Natural killer cell (primary cell): Measurements from ENCODE around the gene SND1. TPM values are rescaled to one million over a fixed set of nuclear protein-coding genes. Genes with fewer than 3 reads are reported as not detected.

Experiments
- ATAC-seq, 3 donors: fragments of 150-1000 bp in 2 of 3; fragments of 200-7000 bp in 1 of 3; cut with Tn5 transposase; 1 replicate in 1 of 3; 2 replicates in 2 of 3; pipeline ENCODE4 v1.10.0; 2021; ENCODE audit warnings: mild to moderate bottlenecking in 2 of 3, moderate library complexity in 2 of 3
- DNase-seq, 2 donors: peaks; one replicate each; pipeline versions ENCODE4 v3.0.0 to v3.0.0-alpha.2; 2013 to 2021; ENCODE audit warnings: mixed read lengths in 1 of 2
- H3K27ac ChIP-seq: one replicate; pipeline ENCODE4 v1.5.1; 2013; ENCODE audit warnings: mild to moderate bottlenecking, low read length
- H3K27me3 ChIP-seq: one replicate; pipeline ENCODE4 v1.6.1; 2013; ENCODE audit warnings: low read length; ENCODE audit not compliant: control insufficient read depth, insufficient read depth
- H3K36me3 ChIP-seq: one replicate; pipeline ENCODE4 v1.6.1; 2013; ENCODE audit warnings: low read length; ENCODE audit not compliant: control insufficient read depth, insufficient read depth
- H3K4me1 ChIP-seq: one replicate; pipeline ENCODE4 v1.6.1; 2013; ENCODE audit warnings: low read length; ENCODE audit not compliant: control insufficient read depth, insufficient read depth
- H3K4me3 ChIP-seq: one replicate; pipeline ENCODE4 v1.5.1; 2013; ENCODE audit warnings: low read length
- H3K9me3 ChIP-seq: one replicate; pipeline ENCODE4 v1.6.1; 2013; ENCODE audit warnings: low read length; ENCODE audit not compliant: control insufficient read depth, insufficient read depth
- H3K27ac Mint-ChIP-seq, 2 donors: one replicate each; pipeline ENCODE4 v1.8.0; 2022; ENCODE audit warnings: mild to moderate bottlenecking in 2 of 2, mixed read lengths in 2 of 2, moderate library complexity in 1 of 2
- H3K27me3 Mint-ChIP-seq, 2 donors: one replicate each; pipeline ENCODE4 v1.8.0; 2022; ENCODE audit warnings: low read depth in 2 of 2, mixed read lengths in 2 of 2
- H3K36me3 Mint-ChIP-seq: one replicate; pipeline ENCODE4 v1.8.0; 2022; ENCODE audit warnings: mixed read lengths
- H3K4me1 Mint-ChIP-seq, 2 donors: one replicate each; pipeline ENCODE4 v1.8.0; 2022; ENCODE audit warnings: mixed read lengths in 2 of 2
- H3K4me3 Mint-ChIP-seq: one replicate; pipeline ENCODE4 v1.8.0; 2022; ENCODE audit warnings: mild to moderate bottlenecking, moderate library complexity, mixed read lengths
- H3K9me3 Mint-ChIP-seq, 2 donors: one replicate each; pipeline ENCODE4 v1.8.0; 2022; ENCODE audit warnings: mixed read lengths in 2 of 2
- CTCF ChIP-seq: fragments of 200-600 bp; IDR thresholded peaks from one replicate; pipeline ENCODE4 v1.8.0; 2022; ENCODE audit warnings: antibody characterized with exemption
- WGBS: methylation state at CpG from one replicate; pipeline ENCODE4 v1.1.7; 2013; ENCODE audit warnings: missing lambda C conversion rate; ENCODE audit not compliant: insufficient coverage; 5-methylcytosine and 5-hydroxymethylcytosine counted together
- intact Hi-C: fragments of 100-400 bp; cut with micrococcal nuclease; formaldehyde crosslinking; loops from one replicate; pipeline ENCODE4 v1.14.2; 2022
- total RNA-seq, 4 donors: library from RNA; stranded (reverse); fragments of 120-200 nt in 1 of 4; gene quantifications; one replicate each; pipeline versions ENCODE4 v1.2.3 to v1.2.4, GENCODE V29; 2013 to 2022

The SND1 gene
- total RNA-seq, 3 donors from 2014 or later (not counting 1 experiment from before 2014, with no cell fraction given) = 149 to 188 (median 149) TPM

GRCh38 chr7:128030654-128031611 is 378.9 kb downstream of the SND1 start, which contains the start of gene LRRC4:
LRRC4 (minus strand) TSS chr7:128031437; CDS start chr7:128030640, 797 bp downstream.
- intact Hi-C loops = no loop called here

GRCh38 chr7:128031901-128032604 is 380.1 kb downstream of the SND1 start:
- DNase-seq (peak; percentile 36 to 76), ATAC-seq (peak; percentile 81 to 85 (median 84))
- Mint-ChIP-seq H3K4me3 (peak overlapping the region; percentile 94), H3K4me1 (peaks cover 15 to 24% of the 10 kb centered on the region in 2 donors), H3K27me3 (peaks cover 0 to 6% of the 10 kb centered on the region in 2 donors), H3K27ac (peak overlapping the region in 1 of 2 donors; percentile 77), H3K36me3 (no peaks in the 10 kb centered on the region), H3K9me3 (no peaks in the 10 kb centered on the region)
- Histone ChIP-seq H3K4me1 (peaks cover 16% of the 10 kb centered on the region), H3K27me3 (peaks cover 7% of the 10 kb centered on the region), H3K36me3 (no peaks in the 10 kb centered on the region), H3K9me3 (no peaks in the 10 kb centered on the region), H3K27ac (no peak overlapping the region), H3K4me3 (no peak overlapping the region)
- under 1% methylated on average over 84 of the region's 87 CpGs for WGBS
- TF ChIP-seq CTCF = no peak
- intact Hi-C loops = no loop called here

More at GRCh38 chr7:128030654-128031611, 378.9 kb downstream of the SND1 start, which contains the start of gene LRRC4:
- Mint-ChIP-seq H3K9me3 (no peaks in the 10 kb centered on the region), H3K27ac (peak within 1 kb of the TSS in 1 of 2 donors; percentile 77), H3K27me3 (peaks cover 0 to 6% of the 10 kb centered on the region in 2 donors), H3K4me3 (peak within 1 kb of the TSS; percentile 94), H3K36me3 (no peaks in the 10 kb centered on the region), H3K4me1 (peaks cover 15 to 28% of the 10 kb centered on the region in 2 donors)
- peak; percentile 43 to 59 (median 46) for ATAC-seq
- Histone ChIP-seq H3K27me3 (peaks cover 7% of the 10 kb centered on the region), H3K36me3 (no peaks in the 10 kb centered on the region), H3K4me1 (peaks cover 16% of the 10 kb centered on the region), H3K4me3 (peak within 1 kb of the TSS; percentile 21), H3K27ac (no peak within 1 kb of the TSS), H3K9me3 (no peaks in the 10 kb centered on the region)
- WGBS = 14% methylated on average over 81 of the region's 87 CpGs
- TF ChIP-seq CTCF = no peak
- peak; percentile 33 to 53 for DNase-seq

GRCh38 chr7:128032605-128033235 is 380.7 kb downstream of the SND1 start:
- H3K27ac ChIP-seq = no peak overlapping the region
- H3K27ac Mint-ChIP-seq = no peak overlapping the region
- no peaks in the 10 kb centered on the region for H3K36me3 ChIP-seq
- no peaks in the 10 kb centered on the region for H3K9me3 ChIP-seq
- TF ChIP-seq CTCF = no peak
- H3K27me3 ChIP-seq = peaks cover 7% of the 10 kb centered on the region
- H3K4me1 ChIP-seq = peaks cover 16% of the 10 kb centered on the region
- DNase-seq = peak; percentile 21 to 33
- ATAC-seq = peak; percentile 39 to 48 (median 39)
- H3K4me1 Mint-ChIP-seq = peaks cover 19 to 20% of the 10 kb centered on the region in 2 donors
- H3K4me3 ChIP-seq = no peak overlapping the region
- H3K27me3 Mint-ChIP-seq = peaks cover 0 to 6% of the 10 kb centered on the region in 2 donors
- H3K4me3 Mint-ChIP-seq = peak overlapping the region; percentile 78
- intact Hi-C loops = no loop called here
- no peaks in the 10 kb centered on the region for H3K9me3 Mint-ChIP-seq
- 36% methylated on average over 41 of the region's 41 CpGs for WGBS
- no peaks in the 10 kb centered on the region for H3K36me3 Mint-ChIP-seq
